DOHH2 (cell line): ENCODE results near the gene TNRC18.

Experiments
- H3F3A ChIP-seq: fragments of 200-600 bp; sonication (generic), shearing (Covaris generic); 2 replicates; pipeline ENCODE4 v1.6.0; 2016; ENCODE audit warnings: antibody characterized with exemption, mild to moderate bottlenecking; ENCODE audit not compliant: control insufficient read depth, insufficient read depth
- H3K27ac ChIP-seq: fragments of 200-600 bp; sonication (generic); 2 replicates; pipeline ENCODE4 v1.5.1; 2014; ENCODE audit warnings: low read depth, mild to moderate bottlenecking, low read length, moderate library complexity
- H3K27me3 ChIP-seq: fragments of 200-600 bp; sonication (generic); 2 replicates; pipeline ENCODE4 v1.6.1; 2014; ENCODE audit warnings: mild to moderate bottlenecking, low read length, mixed read lengths; ENCODE audit not compliant: control insufficient read depth
- H3K36me3 ChIP-seq: fragments of 200-600 bp; sonication (generic); 2 replicates; pipeline ENCODE4 v1.6.1; 2014; ENCODE audit warnings: mild to moderate bottlenecking, low read length, moderate library complexity, mixed read lengths; ENCODE audit not compliant: control insufficient read depth
- H3K4me1 ChIP-seq: fragments of 200-600 bp; sonication (generic); 2 replicates; pipeline ENCODE4 v1.6.1; 2014; ENCODE audit warnings: mild to moderate bottlenecking, low read length, mixed read lengths; ENCODE audit not compliant: control insufficient read depth
- H3K4me2 ChIP-seq: fragments of 200-600 bp; sonication (generic); 2 replicates; pipeline ENCODE4 v1.6.0; 2014; ENCODE audit warnings: mild to moderate bottlenecking, low read length, moderate library complexity
- H3K4me3 ChIP-seq: fragments of 200-600 bp; sonication (generic); 2 replicates; pipeline ENCODE4 v1.5.1; 2014; ENCODE audit warnings: mild to moderate bottlenecking, low read length, mixed read lengths
- H3K79me2 ChIP-seq: fragments of 200-600 bp; sonication (generic); 2 replicates; pipeline ENCODE4 v1.6.1; 2014; ENCODE audit warnings: mild to moderate bottlenecking, low read length, mixed read lengths; ENCODE audit not compliant: control insufficient read depth
- H3K9me2 ChIP-seq: fragments of 200-600 bp; sonication (generic); replicated peaks from 2 replicates; pipeline ENCODE4 v1.6.1; 2014; ENCODE audit warnings: mild to moderate bottlenecking, low read length, mixed read lengths; ENCODE audit not compliant: control insufficient read depth
- H3K9me3 ChIP-seq: fragments of 200-600 bp; sonication (generic); 2 replicates; pipeline ENCODE4 v1.6.1; 2014; ENCODE audit warnings: antibody characterized with exemption, low read length, mixed read lengths; ENCODE audit not compliant: control insufficient read depth, insufficient read depth
- H4K20me1 ChIP-seq: fragments of 200-600 bp; sonication (generic); 2 replicates; pipeline ENCODE4 v1.6.0; 2014; ENCODE audit warnings: low read depth, mild to moderate bottlenecking, antibody characterized with exemption, low read length, moderate library complexity; ENCODE audit not compliant: control insufficient read depth, insufficient read depth
- EZH2phosphoT487 ChIP-seq: fragments of 200-600 bp; sonication (generic); IDR thresholded peaks from 2 replicates; pipeline ENCODE4 v1.6.1; 2017; ENCODE audit warnings: borderline replicate concordance, mild to moderate bottlenecking, antibody characterized with exemption, low read length, moderate library complexity, mixed read lengths
- TF ChIP-seq, protein P1 (sequence below): fragments of 200-600 bp; sonication (generic); IDR thresholded peaks from one replicate; pipeline ENCODE4 v1.5.1; 2014; ENCODE audit warnings: antibody characterized with exemption, mild to moderate bottlenecking, low read depth, low read length; ENCODE audit not compliant: poor library complexity, severe bottlenecking

The TNRC18 gene

DNA sequence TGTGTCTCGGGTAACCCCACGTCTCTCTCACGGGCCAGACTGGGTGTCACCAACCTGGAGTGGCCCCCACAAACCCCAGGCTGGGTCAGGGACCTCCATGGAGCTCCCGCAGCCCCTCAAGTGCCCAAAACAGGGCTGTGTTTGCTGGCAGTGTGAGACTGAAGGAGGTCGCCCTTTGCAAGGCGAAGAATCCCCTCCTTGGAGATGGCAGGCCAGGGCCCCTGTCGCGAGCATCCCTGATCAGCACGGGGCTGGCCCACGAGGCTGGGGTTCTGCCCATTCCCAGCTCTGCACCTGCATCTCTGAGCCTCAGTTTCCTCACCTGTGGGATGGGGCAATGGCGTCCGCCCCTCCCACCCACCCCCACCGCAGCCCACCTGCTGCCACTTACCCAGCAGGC, 78.5 kb downstream of the TNRC18 start:
- no peak for TF ChIP-seq EZH2phosphoT487
- TF ChIP-seq, protein P1, sequence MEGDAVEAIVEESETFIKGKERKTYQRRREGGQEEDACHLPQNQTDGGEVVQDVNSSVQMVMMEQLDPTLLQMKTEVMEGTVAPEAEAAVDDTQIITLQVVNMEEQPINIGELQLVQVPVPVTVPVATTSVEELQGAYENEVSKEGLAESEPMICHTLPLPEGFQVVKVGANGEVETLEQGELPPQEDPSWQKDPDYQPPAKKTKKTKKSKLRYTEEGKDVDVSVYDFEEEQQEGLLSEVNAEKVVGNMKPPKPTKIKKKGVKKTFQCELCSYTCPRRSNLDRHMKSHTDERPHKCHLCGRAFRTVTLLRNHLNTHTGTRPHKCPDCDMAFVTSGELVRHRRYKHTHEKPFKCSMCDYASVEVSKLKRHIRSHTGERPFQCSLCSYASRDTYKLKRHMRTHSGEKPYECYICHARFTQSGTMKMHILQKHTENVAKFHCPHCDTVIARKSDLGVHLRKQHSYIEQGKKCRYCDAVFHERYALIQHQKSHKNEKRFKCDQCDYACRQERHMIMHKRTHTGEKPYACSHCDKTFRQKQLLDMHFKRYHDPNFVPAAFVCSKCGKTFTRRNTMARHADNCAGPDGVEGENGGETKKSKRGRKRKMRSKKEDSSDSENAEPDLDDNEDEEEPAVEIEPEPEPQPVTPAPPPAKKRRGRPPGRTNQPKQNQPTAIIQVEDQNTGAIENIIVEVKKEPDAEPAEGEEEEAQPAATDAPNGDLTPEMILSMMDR, result no peak
- Histone ChIP-seq H3K4me3 (no peak overlapping the region), H4K20me1 (no peaks in the 10 kb centered on the region), H3K4me2 (no peak overlapping the region), H3K36me3 (peaks cover 10% of the 10 kb centered on the region; the same call in 1 of the 2 replicates), H3K4me1 (no peaks in the 10 kb centered on the region), H3K27ac (no peak overlapping the region), H3K79me2 (no peaks in the 10 kb centered on the region), H3K9me3 (no peaks in the 10 kb centered on the region), H3K9me2 (no peaks in the 10 kb centered on the region), H3K27me3 (no peaks in the 10 kb centered on the region), H3F3A (no peaks in the 10 kb centered on the region)

DNA sequence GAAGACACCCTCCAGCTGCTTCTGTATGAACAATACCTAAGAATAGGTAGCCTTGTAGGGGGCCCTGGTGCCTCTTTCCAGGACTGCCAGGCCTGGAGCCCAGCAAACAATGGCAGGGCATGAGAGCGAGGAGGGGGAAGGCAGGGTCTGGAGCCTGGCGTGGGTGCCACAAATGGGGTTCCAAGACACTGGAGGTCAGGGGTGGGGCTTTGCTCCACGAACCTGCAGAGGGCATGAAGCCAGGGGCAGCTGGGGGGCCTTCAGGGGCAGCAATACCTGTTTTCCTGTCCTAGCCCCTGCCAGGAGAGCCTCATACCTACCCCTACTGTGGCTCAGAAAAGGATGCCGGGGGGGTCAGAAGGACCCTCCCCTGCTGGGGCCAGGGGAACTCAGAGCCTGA, 79.3 kb downstream of the TNRC18 start:
- H4K20me1 ChIP-seq, result no peaks in the 10 kb centered on the region
- H3K79me2 ChIP-seq, result no peaks in the 10 kb centered on the region

DNA sequence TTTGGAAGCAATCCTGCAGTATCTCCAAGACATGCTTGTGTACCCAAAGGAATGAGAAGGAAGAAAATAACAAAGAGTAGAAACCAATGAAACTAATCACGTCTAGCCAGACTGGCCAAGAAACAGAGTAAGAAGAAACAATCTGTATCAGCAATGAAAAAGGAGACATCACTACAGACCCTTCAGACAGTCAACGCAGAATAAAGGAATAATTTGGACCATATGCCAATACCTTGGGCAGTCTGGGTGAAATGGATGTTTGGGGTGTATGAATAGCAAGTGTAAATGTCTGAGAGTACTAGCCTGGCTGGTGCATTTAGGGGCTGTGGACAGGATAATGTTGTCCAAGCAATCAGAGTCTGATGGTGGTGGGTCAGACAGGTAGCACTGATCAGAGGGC, 79.8 kb downstream of the TNRC18 start:
- Histone ChIP-seq H4K20me1 (no peaks in the 10 kb centered on the region), H3K4me3 (no peak overlapping the region)

More for the DNA sequence above, 79.3 kb downstream of the TNRC18 start:
- Histone ChIP-seq H3K4me3 (no peak overlapping the region), H3K9me2 (no peaks in the 10 kb centered on the region), H3K27ac (no peak overlapping the region), H3K4me2 (no peak overlapping the region), H3K36me3 (peaks cover 10% of the 10 kb centered on the region; the same call in 1 of the 2 replicates), H3K27me3 (no peaks in the 10 kb centered on the region), H3K9me3 (no peaks in the 10 kb centered on the region), H3F3A (no peaks in the 10 kb centered on the region), H3K4me1 (no peaks in the 10 kb centered on the region)
- TF ChIP-seq EZH2phosphoT487, result no peak
- TF ChIP-seq, protein P1, result no peak

More for the DNA sequence above, 79.8 kb downstream of the TNRC18 start:
- Histone ChIP-seq H3K27me3 (no peaks in the 10 kb centered on the region), H3K9me3 (no peaks in the 10 kb centered on the region), H3K27ac (no peak overlapping the region), H3K4me2 (no peak overlapping the region), H3F3A (no peaks in the 10 kb centered on the region), H3K9me2 (no peaks in the 10 kb centered on the region), H3K79me2 (no peaks in the 10 kb centered on the region), H3K4me1 (no peaks in the 10 kb centered on the region), H3K36me3 (peaks cover 13% of the 10 kb centered on the region; the same call in 1 of the 2 replicates)
- TF ChIP-seq, protein P1, result no peak
- TF ChIP-seq EZH2phosphoT487, result no peak
